Stimulated activated CD8-positive, alpha-beta memory T cell treated with anti-CD3 and anti-CD28 coated beads, Interleukin-4, amount 100 ng/mL, for 48 hours (primary cell): ENCODE measurements around the gene TNRC6B.
"Not testable (repeated sequence)": the region's sequence is repeated elsewhere in the genome, so short reads cannot be mapped to it uniquely, and the experiment has no call there.

Experiments used
- DNase-seq: peaks from one replicate; pipeline ENCODE4 v3.0.0-alpha.2; 2020

TNRC6B gene

GRCh38 chr22:40368016-40368415, 190.3 kb downstream of the TNRC6B start:
- DNase-seq, result no peak

DNA sequence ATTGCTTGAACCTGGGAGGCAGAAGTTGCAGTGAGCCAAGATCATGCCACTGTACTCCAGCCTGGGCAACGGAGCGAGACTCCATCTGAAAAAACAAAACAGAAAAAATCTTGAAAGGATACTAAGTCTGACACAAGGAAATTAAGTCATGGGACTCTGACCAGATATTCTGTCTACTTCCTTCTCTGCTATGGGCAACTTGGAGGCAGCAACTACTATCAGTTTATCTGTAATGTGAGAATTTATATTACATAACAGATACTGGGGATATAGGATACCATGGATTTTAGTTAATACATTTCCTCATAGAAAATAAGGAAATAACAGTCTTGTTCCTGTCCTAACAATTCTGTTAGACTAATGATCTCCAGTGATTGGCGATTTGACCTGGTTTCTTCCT, 191.1 kb downstream of the TNRC6B start:
- DNase-seq, result no peak

DNA sequence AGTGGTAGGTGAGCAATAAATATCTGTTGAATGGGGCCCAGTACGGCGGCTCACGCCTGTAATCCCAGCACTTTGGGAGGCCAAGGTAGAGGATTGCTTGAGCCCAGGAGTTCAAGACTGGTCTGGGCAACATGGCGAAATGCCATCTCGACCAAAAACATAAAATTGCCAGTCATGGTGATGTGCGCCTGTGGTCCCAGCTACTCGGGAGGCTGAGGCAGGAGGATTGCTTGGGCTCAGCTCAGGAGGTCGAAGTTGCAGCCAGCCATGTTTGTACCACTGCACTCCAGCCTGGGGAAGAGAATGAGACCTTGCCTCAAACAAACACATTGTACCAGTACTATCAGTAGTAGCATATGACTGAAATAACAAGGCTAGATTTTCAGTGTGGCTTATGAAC, 196.8 kb downstream of the TNRC6B start:
- no peak for DNase-seq

- DNase-seq, result no peak
Observed at GRCh38 chr22:40376149-40376548, 198.4 kb downstream of the TNRC6B start.

GRCh38 chr22:40377931-40378330, 200.2 kb downstream of the TNRC6B start:
- no peak for DNase-seq

- not testable (repeated sequence) for DNase-seq
Observed at GRCh38 chr22:40378448-40378847, 200.7 kb downstream of the TNRC6B start.

DNA sequence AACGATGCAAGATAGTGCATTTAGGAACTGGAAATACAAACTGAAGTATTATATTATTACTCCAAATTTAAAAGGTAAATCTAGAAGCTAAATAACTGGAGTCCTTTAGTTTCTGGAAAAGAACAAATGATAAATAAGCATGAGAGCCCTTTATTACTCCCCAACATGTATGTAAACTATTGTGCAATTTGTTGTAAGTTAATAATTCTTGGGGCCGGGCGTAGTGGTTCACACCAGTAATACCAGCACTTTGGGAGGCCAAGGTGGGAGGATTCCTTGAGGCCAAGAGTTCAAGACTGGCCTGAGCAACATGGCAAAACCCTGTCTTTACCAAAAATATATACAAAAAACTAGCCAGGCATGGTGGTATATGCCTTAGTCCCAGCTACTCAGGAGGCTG, 203.7 kb downstream of the TNRC6B start:
- DNase-seq, result no peak

GRCh38 chr22:40383905-40384304, 206.2 kb downstream of the TNRC6B start:
- no peak for DNase-seq

DNA sequence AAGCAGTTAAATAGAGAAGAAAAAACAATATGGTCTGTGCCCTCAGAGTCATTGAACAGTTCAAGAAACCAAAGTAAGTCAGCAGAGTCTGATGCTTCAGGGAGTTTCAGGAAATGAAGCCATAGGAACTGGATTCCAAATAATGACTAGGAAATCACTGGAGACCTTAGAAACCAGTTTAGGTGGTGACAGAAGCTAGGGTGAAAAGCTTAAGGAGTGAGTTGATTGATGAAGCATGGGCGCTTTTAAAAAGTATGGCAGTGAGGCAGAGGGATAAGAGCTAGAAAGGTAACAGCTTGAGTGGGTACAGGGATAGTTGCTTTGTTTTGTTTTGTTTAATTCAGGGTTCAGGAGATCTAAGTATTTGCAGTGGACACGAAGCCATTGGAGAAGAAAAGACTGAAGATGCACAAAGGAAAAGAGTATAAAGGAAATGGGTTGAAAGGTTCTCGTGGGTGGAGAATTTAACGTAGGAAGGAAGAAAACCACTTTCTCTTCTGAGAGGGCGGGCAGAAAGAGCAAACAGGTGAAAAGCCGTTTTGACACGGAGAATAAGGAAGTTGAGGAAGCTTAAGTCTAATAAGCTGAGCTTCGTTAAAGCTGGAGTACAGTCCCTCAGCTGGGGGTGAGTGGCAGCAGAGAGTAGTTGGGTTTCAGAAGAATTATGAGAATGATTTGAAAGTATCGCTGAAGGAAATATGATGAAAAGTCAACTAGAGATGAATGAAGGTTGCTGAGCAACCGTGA, 207.5 kb downstream of the TNRC6B start:
- DNase-seq, result no peak
